ENCODE measurements around the gene ZNF846. TPM values are rescaled to one million over a fixed set of nuclear protein-coding genes. Genes with fewer than 3 reads are reported as not detected.

The ZNF846 gene
- 0.59 to 1.3 TPM (median 0.73 TPM) in 5 replicates for total RNA-seq (2022; extraction: Qiagen RNA extraction; ENCODE audit: low read depth)

GRCh38 chr19:9768175-9769112, at the start of gene ZNF846:
Gene ZNF846 (minus strand): TSS chr19:9768738. CDS start chr19:9764950, 3,788 bp downstream.

Other genes with a start within 250 kb of the ZNF846 start
- 0.49 to 1.1 TPM (median 0.73 TPM) in 5 replicates for gene ZNF426, start 230.1 kb downstream of the ZNF846 start, total RNA-seq (2022; extraction: Qiagen RNA extraction; ENCODE audit: low read depth)
- 3.2 to 4.6 TPM (median 3.5 TPM) in 5 replicates for gene ZNF121, start 184.2 kb downstream of the ZNF846 start, total RNA-seq (2022; extraction: Qiagen RNA extraction; ENCODE audit: low read depth)
- gene ZNF561, start 147.5 kb downstream of the ZNF846 start, total RNA-seq (2022; extraction: Qiagen RNA extraction; ENCODE audit: low read depth) = 7.3 to 11.2 TPM (median 8.1 TPM) in 5 replicates
- 5.2 to 7.8 TPM (median 5.8 TPM) in 5 replicates for gene ZNF562, start 93.6 kb downstream of the ZNF846 start, total RNA-seq (2022; extraction: Qiagen RNA extraction; ENCODE audit: low read depth)
- gene FBXL12, start 50.3 kb upstream of the ZNF846 start, total RNA-seq (2022; extraction: Qiagen RNA extraction; ENCODE audit: low read depth) = 11.0 to 14.4 TPM (median 13.5 TPM) in 5 replicates
- 369 to 472 TPM (median 396 TPM) in 5 replicates for gene UBL5, start 59.2 kb upstream of the ZNF846 start, total RNA-seq (2022; extraction: Qiagen RNA extraction; ENCODE audit: low read depth)
- gene PIN1, start 66.6 kb upstream of the ZNF846 start, total RNA-seq (2022; extraction: Qiagen RNA extraction; ENCODE audit: low read depth) = 49.6 to 83.4 TPM (median 78.6 TPM) in 5 replicates
- 7.5 to 14.3 TPM (median 11.3 TPM) in 5 replicates for gene OLFM2, start 167.8 kb upstream of the ZNF846 start, total RNA-seq (2022; extraction: Qiagen RNA extraction; ENCODE audit: low read depth)
- gene COL5A3, start 241.8 kb upstream of the ZNF846 start, total RNA-seq (2022; extraction: Qiagen RNA extraction; ENCODE audit: low read depth) = 2.8 to 4.5 TPM (median 3.1 TPM) in 5 replicates
- gene RDH8, start 244.7 kb upstream of the ZNF846 start, total RNA-seq (2022; extraction: Qiagen RNA extraction; ENCODE audit: low read depth) = 0.31 to 0.40 TPM (median 0.36 TPM) in 4 of 5 replicates, not detected in the other